T-helper 2 cell treated with Interferon-gamma antibody and Interleukin-4, amounts not matched to agents 5 μg/mL and 100 μg/mL, for 36 hours (primary cell): ENCODE data around the gene CTNNA2.

Source experiments
- DNase-seq: peaks from one replicate; pipeline ENCODE4 v3.0.0; 2021; ENCODE audit warnings: low spot score
- H3K27ac Mint-ChIP-seq: one replicate; pipeline ENCODE4 v1.8.0; 2021; ENCODE audit warnings: mild to moderate bottlenecking, mixed read lengths
- H3K27me3 Mint-ChIP-seq: one replicate; pipeline ENCODE4 v1.8.0; 2021; ENCODE audit warnings: low read depth, mixed read lengths
- H3K36me3 Mint-ChIP-seq: one replicate; pipeline ENCODE4 v1.8.0; 2021; ENCODE audit warnings: low read depth, mixed read lengths
- H3K4me1 Mint-ChIP-seq: one replicate; pipeline ENCODE4 v1.8.0; 2021; ENCODE audit warnings: low read depth, mixed read lengths
- H3K4me3 Mint-ChIP-seq: one replicate; pipeline ENCODE4 v1.8.0; 2022; ENCODE audit warnings: mild to moderate bottlenecking, moderate library complexity, mixed read lengths
- H3K9me3 Mint-ChIP-seq: one replicate; pipeline ENCODE4 v1.8.0; 2021; ENCODE audit warnings: mixed read lengths

The CTNNA2 gene

GRCh38 chr2:80233333-80233732 lies 720.5 kb downstream of the CTNNA2 start:
- peaks cover 10% of the 10 kb centered on the region for H3K9me3 Mint-ChIP-seq
- DNase-seq, result no peak
- H3K4me3 Mint-ChIP-seq, result no peak overlapping the region
- no peaks in the 10 kb centered on the region for H3K36me3 Mint-ChIP-seq
- H3K27ac Mint-ChIP-seq, result no peak overlapping the region
- H3K4me1 Mint-ChIP-seq, result no peaks in the 10 kb centered on the region
- no peaks in the 10 kb centered on the region for H3K27me3 Mint-ChIP-seq

GRCh38 chr2:80238692-80239469 lies 726.0 kb downstream of the CTNNA2 start:
- no peak for DNase-seq
- H3K4me1 Mint-ChIP-seq, result no peaks in the 10 kb centered on the region
- H3K4me3 Mint-ChIP-seq, result no peak overlapping the region
- peaks cover 10% of the 10 kb centered on the region for H3K9me3 Mint-ChIP-seq
- no peak overlapping the region for H3K27ac Mint-ChIP-seq
- no peaks in the 10 kb centered on the region for H3K27me3 Mint-ChIP-seq
- H3K36me3 Mint-ChIP-seq, result no peaks in the 10 kb centered on the region

GRCh38 chr2:80242355-80242910 lies 729.6 kb downstream of the CTNNA2 start:
- Mint-ChIP-seq H3K27me3 (no peaks in the 10 kb centered on the region), H3K4me3 (no peak overlapping the region), H3K4me1 (no peaks in the 10 kb centered on the region), H3K27ac (no peak overlapping the region), H3K36me3 (no peaks in the 10 kb centered on the region), H3K9me3 (no peaks in the 10 kb centered on the region)
- DNase-seq, result no peak

GRCh38 chr2:80244905-80245584 lies 732.2 kb downstream of the CTNNA2 start:
- no peak for DNase-seq
- Mint-ChIP-seq H3K4me3 (no peak overlapping the region), H3K27ac (no peak overlapping the region), H3K27me3 (no peaks in the 10 kb centered on the region), H3K36me3 (no peaks in the 10 kb centered on the region), H3K4me1 (no peaks in the 10 kb centered on the region), H3K9me3 (no peaks in the 10 kb centered on the region)

- Mint-ChIP-seq H3K27ac (no peak overlapping the region), H3K4me1 (no peaks in the 10 kb centered on the region), H3K9me3 (no peaks in the 10 kb centered on the region), H3K36me3 (no peaks in the 10 kb centered on the region), H3K27me3 (no peaks in the 10 kb centered on the region), H3K4me3 (no peak overlapping the region)
- no peak for DNase-seq
Measured at GRCh38 chr2:80246534-80246933, 733.7 kb downstream of the CTNNA2 start.

- no peaks in the 10 kb centered on the region for H3K4me1 Mint-ChIP-seq
- H3K27me3 Mint-ChIP-seq, result no peaks in the 10 kb centered on the region
- H3K4me3 Mint-ChIP-seq, result no peak overlapping the region
- DNase-seq, result no peak
- H3K9me3 Mint-ChIP-seq, result no peaks in the 10 kb centered on the region
- no peaks in the 10 kb centered on the region for H3K36me3 Mint-ChIP-seq
- H3K27ac Mint-ChIP-seq, result no peak overlapping the region
Measured at GRCh38 chr2:80247339-80247738, 734.5 kb downstream of the CTNNA2 start.

- Mint-ChIP-seq H3K36me3 (no peaks in the 10 kb centered on the region), H3K4me1 (no peaks in the 10 kb centered on the region), H3K27me3 (no peaks in the 10 kb centered on the region), H3K9me3 (no peaks in the 10 kb centered on the region), H3K27ac (no peak overlapping the region), H3K4me3 (no peak overlapping the region)
- DNase-seq, result no peak
Measured at GRCh38 chr2:80248146-80248545, 735.3 kb downstream of the CTNNA2 start.

- DNase-seq, result no peak
- Mint-ChIP-seq H3K27me3 (no peaks in the 10 kb centered on the region), H3K36me3 (no peaks in the 10 kb centered on the region), H3K9me3 (no peaks in the 10 kb centered on the region), H3K4me1 (no peaks in the 10 kb centered on the region), H3K4me3 (no peak overlapping the region), H3K27ac (no peak overlapping the region)
Measured at GRCh38 chr2:80252294-80252986, 739.6 kb downstream of the CTNNA2 start.

- Mint-ChIP-seq H3K36me3 (no peaks in the 10 kb centered on the region), H3K4me3 (no peak overlapping the region), H3K27ac (no peak overlapping the region), H3K4me1 (no peaks in the 10 kb centered on the region), H3K9me3 (peaks cover 8% of the 10 kb centered on the region), H3K27me3 (no peaks in the 10 kb centered on the region)
- DNase-seq, result no peak
Measured at GRCh38 chr2:80255918-80256781, 743.3 kb downstream of the CTNNA2 start.

- DNase-seq, result no peak
- peaks cover 10% of the 10 kb centered on the region for H3K9me3 Mint-ChIP-seq
- no peaks in the 10 kb centered on the region for H3K4me1 Mint-ChIP-seq
- no peaks in the 10 kb centered on the region for H3K27me3 Mint-ChIP-seq
- H3K36me3 Mint-ChIP-seq, result no peaks in the 10 kb centered on the region
- H3K27ac Mint-ChIP-seq, result no peak overlapping the region
- H3K4me3 Mint-ChIP-seq, result no peak overlapping the region
Measured at GRCh38 chr2:80256782-80257167, 743.9 kb downstream of the CTNNA2 start.

- Mint-ChIP-seq H3K9me3 (peaks cover 10% of the 10 kb centered on the region), H3K27ac (no peak overlapping the region), H3K4me1 (no peaks in the 10 kb centered on the region), H3K36me3 (no peaks in the 10 kb centered on the region), H3K27me3 (no peaks in the 10 kb centered on the region), H3K4me3 (no peak overlapping the region)
- no peak for DNase-seq
Measured at GRCh38 chr2:80257450-80257849, 744.6 kb downstream of the CTNNA2 start.

GRCh38 chr2:80258341-80258740 lies 745.5 kb downstream of the CTNNA2 start:
- no peak for DNase-seq
- H3K4me3 Mint-ChIP-seq, result no peak overlapping the region
- H3K9me3 Mint-ChIP-seq, result peaks cover 10% of the 10 kb centered on the region
- H3K4me1 Mint-ChIP-seq, result no peaks in the 10 kb centered on the region
- no peak overlapping the region for H3K27ac Mint-ChIP-seq
- H3K36me3 Mint-ChIP-seq, result no peaks in the 10 kb centered on the region
- no peaks in the 10 kb centered on the region for H3K27me3 Mint-ChIP-seq

GRCh38 chr2:80258793-80259192 lies 745.9 kb downstream of the CTNNA2 start:
- H3K4me1 Mint-ChIP-seq, result no peaks in the 10 kb centered on the region
- peaks cover 11% of the 10 kb centered on the region for H3K9me3 Mint-ChIP-seq
- no peak overlapping the region for H3K27ac Mint-ChIP-seq
- H3K36me3 Mint-ChIP-seq, result no peaks in the 10 kb centered on the region
- no peak overlapping the region for H3K4me3 Mint-ChIP-seq
- no peak for DNase-seq
- no peaks in the 10 kb centered on the region for H3K27me3 Mint-ChIP-seq
